Suprapubic skin (tissue), 4 donors: ENCODE data around the gene MCEE. TPM values are rescaled to one million over a fixed set of nuclear protein-coding genes. Genes with fewer than 3 reads are reported as not detected.
"Not testable (repeated sequence)": the region's sequence is repeated elsewhere in the genome, so short reads cannot be mapped to it uniquely, and the experiment has no call there.

Experiments
- DNase-seq, 2 donors: peaks; one replicate each; pipeline ENCODE4 v3.0.0-alpha.2; 2019; ENCODE audit warnings: low spot score in 2 of 2
- H3K27ac ChIP-seq: fragments of 200-600 bp; sonication (generic); one replicate; pipeline ENCODE4 v1.5.1; 2019
- H3K27me3 ChIP-seq: fragments of 200-600 bp; sonication (generic); one replicate; pipeline ENCODE4 v1.5.1; 2019
- H3K36me3 ChIP-seq: fragments of 200-600 bp; sonication (generic); one replicate; pipeline ENCODE4 v1.5.1; 2019
- H3K4me1 ChIP-seq: fragments of 200-600 bp; sonication (generic); one replicate; pipeline ENCODE4 v1.5.1; 2019
- H3K4me3 ChIP-seq: fragments of 200-600 bp; sonication (generic); one replicate; pipeline ENCODE4 v1.5.1; 2019; ENCODE audit warnings: mild to moderate bottlenecking
- H3K9me3 ChIP-seq: fragments of 200-600 bp; sonication (generic); one replicate; pipeline ENCODE4 v1.5.1; 2019
- CTCF ChIP-seq, 2 donors: fragments of 200-600 bp in 1 of 2; fragments of 450-650 bp in 1 of 2; sonication (generic) in 1 of 2; IDR thresholded peaks; one replicate each; pipeline ENCODE4 v1.5.1; 2016 to 2019; ENCODE audit warnings: antibody characterized with exemption in 2 of 2, mild to moderate bottlenecking in 1 of 2, moderate library complexity in 1 of 2
- EP300 ChIP-seq: sonication (generic); formaldehyde crosslinking; IDR thresholded peaks from one replicate; pipeline ENCODE4 v1.6.1; 2017; ENCODE audit warnings: antibody characterized with exemption
- POLR2A ChIP-seq, 2 donors: fragments of 450-650 bp; IDR thresholded peaks; one replicate each; pipeline ENCODE4 v1.6.1; 2017; ENCODE audit warnings: antibody characterized with exemption in 2 of 2, mild to moderate bottlenecking in 2 of 2, moderate library complexity in 2 of 2
- POLR2AphosphoS5 ChIP-seq, 3 donors: sonication (generic); formaldehyde crosslinking; IDR thresholded peaks; one replicate each; pipeline ENCODE4 v1.6.1; 2017; ENCODE audit warnings: antibody characterized with exemption in 3 of 3
- WGBS: methylation state at CpG from one replicate; pipeline ENCODE4 v1.1.5; 2018; 5-methylcytosine and 5-hydroxymethylcytosine counted together
- total RNA-seq, 4 donors: library from RNA; depleted of rRNA; stranded (reverse); fragments of >200 nt; gene quantifications; one replicate each; pipeline ENCODE4 v1.1.0, GENCODE V29; 2016

MCEE gene
- total RNA-seq, 4 donors from 2014 or later: 20.9 to 45.8 (median 25.5) TPM

- DNase-seq: no peak
- Histone ChIP-seq H3K4me1 (no peaks in the 10 kb centered on the region), H3K4me3 (no peak overlapping the region), H3K27ac (no peak overlapping the region), H3K27me3 (no peaks in the 10 kb centered on the region), H3K36me3 (peaks cover 51% of the 10 kb centered on the region), H3K9me3 (no peaks in the 10 kb centered on the region)
- 89% methylated on average over 1 of the region's 1 CpG for WGBS
- TF ChIP-seq POLR2AphosphoS5 (IDR thresholded peaks at IDR 0.05): no peak
- TF ChIP-seq EP300: no peak
- no peak for TF ChIP-seq CTCF (IDR thresholded peaks at IDR 0.05)
- no peak for TF ChIP-seq POLR2A (IDR thresholded peaks at IDR 0.05)
These were observed 8.6 kb downstream of the MCEE start for GRCh38 chr2:71121479-71121878.

- no peak for DNase-seq
- TF ChIP-seq CTCF (IDR thresholded peaks at IDR 0.05) (no peak), POLR2A (IDR thresholded peaks at IDR 0.05) (no peak), POLR2AphosphoS5 (IDR thresholded peaks at IDR 0.05) (no peak), EP300 (no peak)
- H3K36me3 ChIP-seq: peaks cover 64% of the 10 kb centered on the region
- H3K4me1 ChIP-seq: no peaks in the 10 kb centered on the region
- H3K27me3 ChIP-seq: no peaks in the 10 kb centered on the region
- H3K4me3 ChIP-seq: no peak overlapping the region
- H3K27ac ChIP-seq: no peak overlapping the region
- H3K9me3 ChIP-seq: no peaks in the 10 kb centered on the region
- WGBS: 75% methylated on average over 6 of the region's 6 CpGs
These were observed 9.8 kb downstream of the MCEE start for GRCh38 chr2:71120195-71120594.

- no peak overlapping the region for H3K4me3 ChIP-seq
- H3K9me3 ChIP-seq: no peaks in the 10 kb centered on the region
- H3K36me3 ChIP-seq: peaks cover 60% of the 10 kb centered on the region
- H3K27me3 ChIP-seq: no peaks in the 10 kb centered on the region
- no peak for TF ChIP-seq CTCF (IDR thresholded peaks at IDR 0.05)
- no peak for TF ChIP-seq POLR2A (IDR thresholded peaks at IDR 0.05)
- no peak for TF ChIP-seq POLR2AphosphoS5 (IDR thresholded peaks at IDR 0.05)
- TF ChIP-seq EP300: no peak
- H3K27ac ChIP-seq: no peak overlapping the region
- DNase-seq: no peak
- no peaks in the 10 kb centered on the region for H3K4me1 ChIP-seq
These were observed 13.0 kb downstream of the MCEE start for GRCh38 chr2:71117063-71117462.

- H3K4me1 ChIP-seq: no peaks in the 10 kb centered on the region
- no peak for DNase-seq
- no peak overlapping the region for H3K4me3 ChIP-seq
- peaks cover 46% of the 10 kb centered on the region for H3K36me3 ChIP-seq
- H3K27ac ChIP-seq: no peak overlapping the region
- no peaks in the 10 kb centered on the region for H3K27me3 ChIP-seq
- H3K9me3 ChIP-seq: no peaks in the 10 kb centered on the region
- WGBS: 91% methylated on average over 1 of the region's 1 CpG
- TF ChIP-seq CTCF (IDR thresholded peaks at IDR 0.05) (no peak), POLR2A (IDR thresholded peaks at IDR 0.05) (no peak), EP300 (no peak), POLR2AphosphoS5 (IDR thresholded peaks at IDR 0.05) (no peak)
These were observed 16.2 kb downstream of the MCEE start for GRCh38 chr2:71113843-71114242.

- Histone ChIP-seq H3K9me3 (no peaks in the 10 kb centered on the region), H3K27ac (no peak overlapping the region), H3K36me3 (peaks cover 18% of the 10 kb centered on the region), H3K4me3 (no peak overlapping the region), H3K27me3 (no peaks in the 10 kb centered on the region), H3K4me1 (peaks cover 5% of the 10 kb centered on the region)
- TF ChIP-seq POLR2A (IDR thresholded peaks at IDR 0.05): no peak
- no peak for TF ChIP-seq POLR2AphosphoS5 (IDR thresholded peaks at IDR 0.05)
- TF ChIP-seq CTCF (IDR thresholded peaks at IDR 0.05): no peak
- TF ChIP-seq EP300: no peak
- no peak for DNase-seq
- 94% methylated on average over 2 of the region's 2 CpGs for WGBS
These were observed 21.9 kb downstream of the MCEE start for GRCh38 chr2:71108091-71108490.

- not testable (repeated sequence) for H3K9me3 ChIP-seq, H3K27me3 ChIP-seq, DNase-seq, H3K4me3 ChIP-seq, H3K27ac ChIP-seq
- H3K4me1 ChIP-seq: peaks cover 17% of the 10 kb centered on the region
- WGBS: 88% methylated on average over 6 of the region's 6 CpGs
- H3K36me3 ChIP-seq: peaks cover 18% of the 10 kb centered on the region
These were observed 23.6 kb downstream of the MCEE start for GRCh38 chr2:71106463-71106862.
